Upper lobe of right lung (tissue), 1 donor: ENCODE results near the gene PNPO. TPM values are rescaled to one million over a fixed set of nuclear protein-coding genes. Genes with fewer than 3 reads are reported as not detected.

ENCODE experiments used
- ATAC-seq: fragments of 200-7000 bp; cut with Tn5 transposase; one replicate; pipeline ENCODE4 v1.9.1; 2020; ENCODE audit warnings: mild to moderate bottlenecking, moderate library complexity
- DNase-seq: peaks from one replicate; pipeline ENCODE4 v3.0.0-alpha.2; 2020
- H3K27ac ChIP-seq: fragments of 200-600 bp; one replicate; pipeline ENCODE4 v1.8.0; 2022
- H3K27me3 ChIP-seq: fragments of 200-600 bp; one replicate; pipeline ENCODE4 v1.8.0; 2022; ENCODE audit warnings: mild to moderate bottlenecking
- H3K36me3 ChIP-seq: fragments of 200-600 bp; one replicate; pipeline ENCODE4 v1.8.0; 2022
- H3K4me1 ChIP-seq: fragments of 200-600 bp; one replicate; pipeline ENCODE4 v1.8.0; 2022
- H3K4me3 ChIP-seq: fragments of 200-600 bp; one replicate; pipeline ENCODE4 v1.8.0; 2022; ENCODE audit warnings: mild to moderate bottlenecking
- H3K9me3 ChIP-seq: fragments of 200-600 bp; one replicate; pipeline ENCODE4 v1.8.0; 2022
- CTCF ChIP-seq: fragments of 200-600 bp; IDR thresholded peaks from one replicate; pipeline ENCODE4 v1.8.0; 2022; ENCODE audit warnings: antibody characterized with exemption
- intact Hi-C: fragments of 100-400 bp; cut with DNase I; formaldehyde crosslinking; loops from one replicate; pipeline ENCODE4 v1.11.0; 2022
- total RNA-seq: library from RNA; stranded (reverse); fragmentation: NEBNext Ultra II Directional; extraction: Animal tissue kit (Norgen Biotek cat#: 25700); gene quantifications from one replicate; pipeline ENCODE4 v1.2.1, GENCODE V29; 2021
- donor health status: DM: no; HTN: yes; CAD: no; lungs with severe emphysema.

PNPO gene
- total RNA-seq, 1 donor from 2014 or later: 29.4 TPM

GRCh38 chr17:47902039-47902744 lies 39.2 kb upstream of the PNPO start:
- Histone ChIP-seq H3K4me1 (peaks cover 49% of the 10 kb centered on the region), H3K27ac (no peak overlapping the region)
- no peak for DNase-seq

GRCh38 chr17:47905221-47905733 lies 36.1 kb upstream of the PNPO start:
- TF ChIP-seq CTCF: no peak
- Histone ChIP-seq H3K4me3 (no peak overlapping the region), H3K4me1 (peaks cover 46% of the 10 kb centered on the region), H3K9me3 (no peaks in the 10 kb centered on the region), H3K36me3 (no peaks in the 10 kb centered on the region), H3K27ac (peak overlapping the region; percentile 83), H3K27me3 (no peaks in the 10 kb centered on the region)
- no peak for DNase-seq
- intact Hi-C loops: no loop called here
- ATAC-seq: peak; percentile 73

More at GRCh38 chr17:47902039-47902744, 39.2 kb upstream of the PNPO start:
- no peak overlapping the region for H3K4me3 ChIP-seq
- intact Hi-C loops: no loop called here
- H3K36me3 ChIP-seq: no peaks in the 10 kb centered on the region
- no peaks in the 10 kb centered on the region for H3K9me3 ChIP-seq
- no peaks in the 10 kb centered on the region for H3K27me3 ChIP-seq
- ATAC-seq: no peak
- no peak for TF ChIP-seq CTCF

GRCh38 chr17:47906443-47906842 lies 34.9 kb upstream of the PNPO start:
- H3K27ac ChIP-seq: peak overlapping the region; percentile 83
- TF ChIP-seq CTCF: no peak
- no peaks in the 10 kb centered on the region for H3K36me3 ChIP-seq
- H3K9me3 ChIP-seq: no peaks in the 10 kb centered on the region
- H3K27me3 ChIP-seq: no peaks in the 10 kb centered on the region
- intact Hi-C loops: no loop called here
- DNase-seq (no peak), ATAC-seq (peak; percentile 9)
- H3K4me1 ChIP-seq: peaks cover 42% of the 10 kb centered on the region
- H3K4me3 ChIP-seq: no peak overlapping the region

GRCh38 chr17:47907932-47908562 lies 33.3 kb upstream of the PNPO start:
- Histone ChIP-seq H3K9me3 (no peaks in the 10 kb centered on the region), H3K4me3 (no peak overlapping the region), H3K4me1 (peaks cover 42% of the 10 kb centered on the region), H3K27me3 (no peaks in the 10 kb centered on the region), H3K36me3 (no peaks in the 10 kb centered on the region), H3K27ac (peak overlapping the region; percentile 36)
- intact Hi-C loops: no loop called here
- TF ChIP-seq CTCF: no peak
- ATAC-seq (peak; percentile 72), DNase-seq (no peak)

GRCh38 chr17:47913050-47913449 lies 28.3 kb upstream of the PNPO start:
- H3K9me3 ChIP-seq: no peaks in the 10 kb centered on the region
- H3K4me3 ChIP-seq: no peak overlapping the region
- intact Hi-C loops: no loop called here
- no peak for DNase-seq
- peaks cover 19% of the 10 kb centered on the region for H3K36me3 ChIP-seq
- no peak for ATAC-seq
- TF ChIP-seq CTCF: no peak
- H3K4me1 ChIP-seq: peaks cover 10% of the 10 kb centered on the region
- no peaks in the 10 kb centered on the region for H3K27me3 ChIP-seq
- H3K27ac ChIP-seq: no peak overlapping the region
